T-helper 2 cell treated with Interferon-gamma antibody and Interleukin-4, amounts not matched to agents 100 ng/mL and 5 ng/mL, for 36 hours (primary cell): ENCODE results near the gene BMPR2. TPM values are rescaled to one million over a fixed set of nuclear protein-coding genes. Genes with fewer than 3 reads are reported as not detected.
"Not testable (repeated sequence)": the region's sequence is repeated elsewhere in the genome, so short reads cannot be mapped to it uniquely, and the experiment has no call there.

ENCODE experiments used
- intact Hi-C: fragments of 100-400 bp; cut with micrococcal nuclease; formaldehyde crosslinking; loops from one replicate; pipeline ENCODE4 v1.15.1; 2023
- total RNA-seq: library from RNA; stranded (reverse); gene quantifications from 2 replicates; pipeline ENCODE4 v1.2.3, GENCODE V29; 2022

The BMPR2 gene
- 5.9 and 6.5 TPM in 2 replicates for total RNA-seq

- intact Hi-C loops = loop anchor here (2.0 to 10.0 kb wide), 5 partner anchors 109 to 1114 kb away; partner anchors contain the start of genes ALS2, CASP8, CYP20A1 and NBEAL1
Measured at GRCh38 chr2:202375609-202376408, at the start of gene BMPR2. TSS of gene BMPR2 (plus strand) at chr2:202376327. CDS start at chr2:202377475, 1,148 bp downstream.

GRCh38 chr2:202327858-202328257, 48.3 kb upstream of the BMPR2 start:
- intact Hi-C loops = no loop called here

DNA sequence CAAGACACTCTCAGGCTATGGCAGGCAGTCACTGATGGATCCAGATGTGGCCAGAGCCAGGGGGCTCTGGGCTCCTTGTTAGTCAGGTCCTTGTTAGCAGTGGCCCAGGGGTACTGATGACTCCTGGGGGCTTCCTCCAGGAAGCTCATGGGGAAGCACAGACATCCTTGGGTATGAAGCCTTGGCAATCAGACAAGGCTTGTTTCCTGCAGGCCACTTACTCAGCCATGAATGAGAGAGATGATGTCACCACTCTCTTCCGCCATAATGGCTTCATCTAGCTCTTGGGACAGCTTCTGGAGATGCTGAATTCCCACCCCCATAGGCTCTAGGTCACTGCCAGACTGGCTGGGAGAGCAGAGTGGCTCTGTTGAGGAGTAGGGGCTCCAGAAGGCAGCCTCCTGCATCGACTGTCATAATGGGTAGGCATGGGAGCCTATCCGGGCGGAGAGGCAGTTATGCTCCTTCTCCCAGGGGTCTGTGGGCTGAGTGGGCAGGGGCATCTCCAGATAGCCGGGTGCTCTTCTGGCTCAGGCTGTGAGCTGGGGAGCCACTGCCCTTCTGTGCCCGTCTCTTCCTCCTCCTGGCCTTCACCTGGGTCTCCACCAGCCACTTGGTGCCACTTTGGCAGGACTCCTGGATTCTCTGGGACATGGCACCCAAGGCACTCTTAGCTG, 40.2 kb upstream of the BMPR2 start:
- intact Hi-C loops = no loop called here

DNA sequence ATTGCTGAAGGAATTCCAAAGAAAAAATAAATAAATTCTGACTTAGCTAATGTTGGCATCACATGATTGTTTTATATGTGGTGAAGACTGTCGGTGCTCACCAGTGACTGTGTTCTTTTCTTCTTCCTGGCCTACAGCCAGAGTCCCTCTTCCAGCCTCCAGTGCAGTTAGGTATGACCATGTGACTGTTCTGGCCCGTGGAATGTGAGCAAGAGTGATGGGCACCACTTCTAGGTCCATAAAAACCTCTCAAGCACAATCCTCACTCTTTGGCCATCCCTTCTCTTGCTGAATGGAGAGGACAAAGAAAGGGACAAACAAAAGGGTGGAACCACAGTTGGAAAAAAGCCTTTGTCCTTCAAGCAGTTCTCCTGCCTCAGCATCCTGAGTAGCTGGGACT, 39.0 kb upstream of the BMPR2 start:
- intact Hi-C loops = no loop called here

DNA sequence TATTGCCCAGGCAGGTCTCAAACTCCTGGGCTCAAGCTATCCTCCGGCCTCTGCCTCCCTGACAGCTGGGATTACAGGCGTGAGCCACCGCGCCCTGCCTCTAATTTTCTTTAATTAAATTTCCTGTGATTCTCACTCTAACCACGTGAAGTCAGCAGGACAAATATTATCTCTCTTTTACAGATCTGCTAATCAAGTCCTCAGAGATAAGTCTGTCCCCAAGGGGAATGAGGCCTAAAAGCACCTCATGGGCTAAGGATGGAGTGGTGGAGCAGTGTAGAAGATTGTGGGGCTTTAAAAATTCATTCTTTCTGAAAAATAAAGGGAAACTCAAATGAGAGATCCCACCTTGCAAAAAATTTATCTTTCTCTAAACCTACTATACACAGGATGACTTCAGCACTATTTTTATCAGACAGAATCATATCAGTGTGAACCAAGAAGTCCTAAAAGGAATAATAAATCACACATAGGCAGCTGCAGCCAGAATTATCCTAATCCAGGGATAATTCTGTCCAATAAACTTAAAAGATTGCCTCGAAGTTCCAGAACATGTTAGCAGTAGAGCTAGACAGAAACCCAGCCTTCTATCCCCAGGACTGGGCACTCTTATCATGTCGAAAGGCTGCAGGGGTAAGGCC, 38.3 kb upstream of the BMPR2 start:
- intact Hi-C loops = no loop called here

GRCh38 chr2:202339071-202339870, 36.9 kb upstream of the BMPR2 start:
- intact Hi-C loops = no loop called here

DNA sequence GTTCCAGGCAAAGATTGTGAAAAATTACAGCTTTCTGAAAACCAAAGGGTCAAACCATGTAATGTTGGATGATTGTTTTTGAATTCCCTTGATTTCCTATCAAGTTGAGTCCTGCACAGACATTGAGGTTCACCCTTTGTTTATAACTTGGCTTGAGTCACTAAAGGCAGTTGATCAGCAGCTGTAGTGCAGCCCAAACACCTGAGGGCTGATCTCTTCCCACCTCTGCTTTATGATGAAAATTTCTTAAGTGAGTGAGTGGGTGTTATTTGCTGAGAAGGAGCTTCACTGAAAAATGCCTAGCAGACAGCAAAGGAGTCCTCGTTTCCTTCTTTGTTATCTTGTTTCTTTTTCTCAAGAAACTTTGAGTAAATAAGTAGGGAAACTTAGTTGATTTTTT, 31.9 kb upstream of the BMPR2 start:
- intact Hi-C loops = no loop called here

GRCh38 chr2:202346180-202346579, 29.9 kb upstream of the BMPR2 start:
- intact Hi-C loops = no loop called here

DNA sequence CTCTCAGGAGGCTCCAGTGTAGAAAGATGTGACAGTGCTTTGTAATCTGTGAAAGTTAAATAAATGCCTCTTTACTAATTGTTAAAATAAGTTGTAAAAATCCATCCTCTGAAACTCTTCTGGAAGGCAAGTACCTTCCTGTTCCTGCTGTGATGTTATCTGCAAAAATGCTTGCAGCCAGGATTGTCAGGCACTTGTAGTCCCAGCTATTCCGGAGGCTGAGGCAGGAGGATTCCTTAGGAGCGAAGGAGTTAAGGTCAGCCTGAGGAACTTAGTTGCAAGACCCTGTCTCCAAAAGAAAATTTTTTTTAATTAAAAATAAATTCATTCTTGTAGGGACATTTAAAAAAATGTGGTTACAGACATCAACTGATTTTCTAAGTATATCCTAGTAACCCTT, 22.7 kb upstream of the BMPR2 start:
- intact Hi-C loops = no loop called here

DNA sequence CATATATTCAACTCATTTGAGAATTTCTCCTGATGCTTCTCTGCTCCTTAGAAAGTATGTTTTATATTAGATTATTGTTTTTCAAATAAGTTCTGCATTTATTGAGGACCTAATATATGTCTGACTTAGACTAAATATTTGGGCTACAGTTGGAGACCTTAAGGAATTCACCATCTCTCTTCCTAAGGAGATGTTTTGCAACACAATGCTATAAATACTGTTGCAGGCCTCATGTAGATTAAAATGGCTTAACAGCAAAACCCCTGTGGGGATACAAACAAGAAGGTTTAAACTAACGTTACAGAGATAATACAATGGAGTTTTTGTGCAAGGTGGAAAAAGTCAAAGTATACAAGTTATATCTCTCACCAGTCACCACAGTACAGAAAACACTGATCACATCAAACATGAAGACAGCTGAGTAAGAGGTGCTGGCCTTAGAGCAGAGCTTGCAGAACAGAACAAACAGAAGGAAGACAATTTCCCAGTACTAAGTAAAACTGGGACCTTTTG, 20.1 kb upstream of the BMPR2 start:
- intact Hi-C loops = no loop called here

DNA sequence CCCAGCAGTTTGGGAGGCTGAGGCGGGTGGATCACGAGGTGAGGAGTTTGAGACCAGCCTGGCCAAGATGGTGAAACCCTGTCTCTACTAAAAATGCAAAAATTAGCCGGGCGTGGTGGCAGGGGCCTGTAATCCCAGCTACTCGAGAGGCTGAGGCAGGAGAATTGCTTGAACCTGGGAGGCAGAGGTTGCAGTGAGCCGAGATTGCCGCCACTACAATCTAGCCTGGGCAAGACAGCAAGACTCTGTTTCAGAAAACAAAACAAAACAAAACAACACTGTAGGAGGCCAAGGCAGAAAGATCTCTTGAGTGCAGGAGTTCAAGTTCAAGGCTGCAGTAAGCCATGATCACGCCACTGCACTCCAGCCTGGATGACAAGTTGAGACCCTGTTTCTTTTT, 17.2 kb upstream of the BMPR2 start:
- intact Hi-C loops = not testable (repeated sequence)

- intact Hi-C loops = no loop called here
Measured at GRCh38 chr2:202360646-202361045, 15.5 kb upstream of the BMPR2 start.

DNA sequence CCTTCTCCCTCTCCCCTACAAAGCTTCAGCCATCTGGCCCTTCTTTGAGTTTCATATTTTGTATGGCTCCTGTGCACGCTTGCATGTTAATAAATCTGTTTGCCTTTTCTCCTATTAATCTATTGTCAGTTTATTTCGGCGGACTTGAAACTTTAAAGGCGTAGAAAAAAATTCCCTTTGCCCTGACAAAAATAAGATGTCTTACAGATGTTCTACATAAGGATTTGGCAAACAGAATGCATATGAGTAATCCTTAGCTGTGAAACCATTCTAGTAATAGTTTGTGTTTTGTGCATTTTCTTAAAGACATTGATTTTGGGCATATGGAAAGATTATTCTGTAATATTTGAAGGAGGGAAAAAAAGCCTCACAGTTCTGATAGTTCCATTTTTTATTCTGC, 15.0 kb upstream of the BMPR2 start:
- intact Hi-C loops = no loop called here

- intact Hi-C loops = loop anchor here (10.0 kb wide), 1 partner anchor 641 kb away; the partner anchor contains the start of gene NBEAL1
Measured at GRCh38 chr2:202373490-202373889, 2.6 kb upstream of the BMPR2 start.

DNA sequence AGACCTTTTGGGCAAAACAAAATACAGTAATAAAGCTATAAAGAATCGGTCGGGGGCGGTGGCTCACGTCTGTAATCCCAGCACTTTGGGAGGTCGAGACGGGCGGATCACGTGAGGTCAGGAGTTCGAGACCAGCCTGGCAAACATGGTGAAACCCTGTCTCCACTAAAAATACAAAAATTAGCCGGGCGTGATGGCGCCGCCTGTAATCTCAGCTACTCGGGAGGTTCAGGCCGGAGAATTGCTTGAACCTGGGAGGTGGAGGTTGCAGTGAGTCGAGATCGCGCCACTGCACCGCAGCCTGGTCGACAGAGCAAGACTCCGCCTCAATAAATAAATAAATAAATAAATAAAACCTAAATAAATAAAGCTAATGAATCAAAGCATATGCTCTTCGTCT, 1.7 kb upstream of the BMPR2 start:
- intact Hi-C loops = loop anchor here (10.0 kb wide), 1 partner anchor 640 kb away; the partner anchor contains the start of gene NBEAL1

DNA sequence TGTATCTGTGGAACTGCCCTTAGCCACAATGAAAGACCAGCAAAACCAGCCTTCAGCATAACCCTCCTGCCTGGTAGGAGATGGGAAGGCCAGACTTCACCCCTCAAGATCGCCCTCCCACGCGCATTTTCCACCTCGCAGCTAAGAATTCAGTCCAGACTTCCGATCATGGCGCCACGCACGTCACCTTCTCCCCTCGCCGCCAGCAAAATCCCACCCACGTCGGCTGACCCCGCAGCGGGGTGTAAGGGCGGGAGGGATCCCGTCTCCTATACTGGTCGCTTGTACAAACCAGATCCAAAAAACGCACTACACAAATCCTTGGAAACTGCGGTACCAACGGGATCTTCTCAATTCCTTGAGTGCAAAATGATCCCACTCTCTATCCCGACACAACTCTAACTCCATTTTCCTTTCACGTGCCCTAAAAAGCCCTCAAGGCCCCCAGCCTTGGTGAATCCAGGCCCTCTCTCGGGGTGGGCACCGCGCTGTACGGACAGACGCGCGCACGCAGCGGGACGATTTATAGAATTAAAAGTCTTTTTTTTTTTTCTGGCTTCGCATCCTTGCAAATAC, 1.0 kb upstream of the BMPR2 start:
- intact Hi-C loops = loop anchor here (5.0 to 10.0 kb wide), 4 partner anchors 108 to 1113 kb away; partner anchors contain the start of genes ALS2, CASP8, NBEAL1 and NOP58

- intact Hi-C loops = loop anchor here (2.0 to 10.0 kb wide), 5 partner anchors 109 to 1114 kb away; partner anchors contain the start of genes ALS2, CASP8, CYP20A1 and NBEAL1
Measured at GRCh38 chr2:202376460-202377206, 506 bp downstream of the BMPR2 start.

DNA sequence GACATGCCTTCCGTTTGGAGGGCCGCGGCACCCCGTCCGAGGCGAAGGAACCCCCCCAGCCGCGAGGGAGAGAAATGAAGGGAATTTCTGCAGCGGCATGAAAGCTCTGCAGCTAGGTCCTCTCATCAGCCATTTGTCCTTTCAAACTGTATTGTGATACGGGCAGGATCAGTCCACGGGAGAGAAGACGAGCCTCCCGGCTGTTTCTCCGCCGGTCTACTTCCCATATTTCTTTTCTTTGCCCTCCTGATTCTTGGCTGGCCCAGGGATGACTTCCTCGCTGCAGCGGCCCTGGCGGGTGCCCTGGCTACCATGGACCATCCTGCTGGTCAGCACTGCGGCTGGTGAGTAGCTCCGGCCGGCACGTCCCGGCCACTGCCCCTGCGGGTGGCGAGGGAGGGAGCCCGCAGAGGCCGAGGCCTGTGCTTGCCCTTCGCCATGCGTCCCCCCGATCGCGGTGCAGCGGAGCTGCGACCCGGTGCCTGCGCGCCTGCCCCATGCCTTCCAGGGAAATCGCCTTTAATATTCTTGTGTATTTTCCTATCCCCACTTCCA, 1.2 kb downstream of the BMPR2 start:
- intact Hi-C loops = loop anchor here (2.0 to 10.0 kb wide), 5 partner anchors 110 to 1115 kb away; partner anchors contain the start of genes ALS2, CASP8, CYP20A1 and NBEAL1

DNA sequence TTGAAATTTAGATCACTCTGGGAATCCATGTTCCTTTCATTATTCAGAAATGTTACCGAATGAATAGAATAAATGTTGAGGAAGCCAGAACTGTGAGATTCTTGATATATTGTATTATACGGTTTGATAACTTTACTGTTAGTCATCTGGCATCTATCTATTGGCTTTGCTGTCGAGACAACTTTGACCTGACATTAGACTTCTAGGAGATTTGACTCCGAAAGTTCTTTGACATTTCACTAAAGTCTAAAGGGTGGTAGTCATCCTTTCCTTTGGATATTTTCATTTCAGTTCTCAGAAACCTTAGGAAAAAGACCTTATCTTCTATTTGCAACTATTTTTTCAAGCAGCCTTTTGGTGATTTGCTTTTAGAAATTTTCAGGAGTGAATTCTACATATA, 1.9 kb downstream of the BMPR2 start:
- intact Hi-C loops = loop anchor here (5.0 to 10.0 kb wide), 4 partner anchors 111 to 1116 kb away; partner anchors contain the start of genes ALS2, CASP8, NBEAL1 and NOP58
